ENCODE measurements around the gene TRIP13. TPM values are rescaled to one million over a fixed set of nuclear protein-coding genes. Genes with fewer than 3 reads are reported as not detected.
"Not testable (repeated sequence)": the region's sequence is repeated elsewhere in the genome, so short reads cannot be mapped to it uniquely, and the experiment has no call there.

Gene TRIP13
- polyA plus RNA-seq, 4 donors, result 1.6 to 12.1 (median 7.1) TPM

GRCh38 chr5:911601-912000 is 18.9 kb downstream of the TRIP13 start:
- FAIRE-seq (no peak), DNase-seq (no peak)
- H3K4me1 ChIP-seq (ENCODE audit: control insufficient read depth in 3 of 3, insufficient read depth in 2 of 3, low read depth in 1 of 3, low read length in 2 of 3), result no peaks in the 10 kb centered on the region
- WGBS, 3 donors, result 87 to 94% (median 89%) methylated on average over 11 of the region's 11 CpGs
- no peaks in the 10 kb centered on the region for H3K27me3 ChIP-seq (ENCODE audit: control insufficient read depth in 3 of 3, insufficient read depth in 3 of 3, low read length in 3 of 3)
- no peak overlapping the region for H3K27ac ChIP-seq (ENCODE audit: low read depth in 1 of 3, low read length in 2 of 3)
- peaks cover 0 to 72% (median 0%) of the 10 kb centered on the region in 3 donors for H3K36me3 ChIP-seq (ENCODE audit: control insufficient read depth in 3 of 3, insufficient read depth in 2 of 3, low read depth in 1 of 3, low read length in 3 of 3)
- no peaks in the 10 kb centered on the region for H3K9me3 ChIP-seq (ENCODE audit: control insufficient read depth in 2 of 2, insufficient read depth in 1 of 2, low read depth in 1 of 2, low read length in 1 of 2)
- no peak overlapping the region for H3K4me3 ChIP-seq (ENCODE audit: low read depth in 1 of 3, low read length in 3 of 3)

- whole genome bisulfite sequencing, 3 donors, result 90 to 94% (median 91%) methylated on average over 44 of the region's 44 CpGs
- DNase-seq, result no peak
Measured at GRCh38 chr5:912280-913091, 19.8 kb downstream of the TRIP13 start.

GRCh38 chr5:914174-914573 is 21.5 kb downstream of the TRIP13 start:
- FAIRE-seq, result no peak
- 89 to 93% (median 92%) methylated on average over 14 of the region's 14 CpGs for whole genome bisulfite sequencing, 3 donors
- no peaks in the 10 kb centered on the region for H3K9me3 ChIP-seq (ENCODE audit: control insufficient read depth in 2 of 2, insufficient read depth in 1 of 2, low read depth in 1 of 2, low read length in 1 of 2)
- DNase-seq, result no peak
- H3K27ac ChIP-seq (ENCODE audit: low read depth in 1 of 3, low read length in 2 of 3), result no peak overlapping the region
- no peak overlapping the region for H3K4me3 ChIP-seq (ENCODE audit: low read depth in 1 of 3, low read length in 3 of 3)
- no peaks in the 10 kb centered on the region for H3K4me1 ChIP-seq (ENCODE audit: control insufficient read depth in 3 of 3, insufficient read depth in 2 of 3, low read depth in 1 of 3, low read length in 2 of 3)
- H3K27me3 ChIP-seq (ENCODE audit: control insufficient read depth in 3 of 3, insufficient read depth in 3 of 3, low read length in 3 of 3), result no peaks in the 10 kb centered on the region
- peaks cover 0 to 67% (median 0%) of the 10 kb centered on the region in 3 donors for H3K36me3 ChIP-seq (ENCODE audit: control insufficient read depth in 3 of 3, insufficient read depth in 2 of 3, low read depth in 1 of 3, low read length in 3 of 3)

More at GRCh38 chr5:912280-913091, 19.8 kb downstream of the TRIP13 start:
- H3K27me3 ChIP-seq (ENCODE audit: control insufficient read depth in 3 of 3, insufficient read depth in 3 of 3, low read length in 3 of 3), result no peaks in the 10 kb centered on the region
- H3K36me3 ChIP-seq (ENCODE audit: control insufficient read depth in 3 of 3, insufficient read depth in 2 of 3, low read depth in 1 of 3, low read length in 3 of 3), result peaks cover 0 to 71% (median 0%) of the 10 kb centered on the region in 3 donors
- H3K9me3 ChIP-seq (ENCODE audit: control insufficient read depth in 2 of 2, insufficient read depth in 1 of 2, low read depth in 1 of 2, low read length in 1 of 2), result no peaks in the 10 kb centered on the region
- no peak for FAIRE-seq
- no peak overlapping the region for H3K27ac ChIP-seq (ENCODE audit: low read depth in 1 of 3, low read length in 2 of 3)
- no peaks in the 10 kb centered on the region for H3K4me1 ChIP-seq (ENCODE audit: control insufficient read depth in 3 of 3, insufficient read depth in 2 of 3, low read depth in 1 of 3, low read length in 2 of 3)
- no peak overlapping the region for H3K4me3 ChIP-seq (ENCODE audit: low read depth in 1 of 3, low read length in 3 of 3)

GRCh38 chr5:914612-915011 is 21.9 kb downstream of the TRIP13 start:
- no peak for DNase-seq
- H3K36me3 ChIP-seq (ENCODE audit: control insufficient read depth in 3 of 3, insufficient read depth in 2 of 3, low read depth in 1 of 3, low read length in 3 of 3), result peaks cover 0 to 63% (median 0%) of the 10 kb centered on the region in 3 donors
- H3K4me3 ChIP-seq (ENCODE audit: low read depth in 1 of 3, low read length in 3 of 3), result no peak overlapping the region
- WGBS, 3 donors, result 88 to 93% (median 91%) methylated on average over 7 of the region's 7 CpGs
- no peak for FAIRE-seq
- no peaks in the 10 kb centered on the region for H3K9me3 ChIP-seq (ENCODE audit: control insufficient read depth in 2 of 2, insufficient read depth in 1 of 2, low read depth in 1 of 2, low read length in 1 of 2)
- no peak overlapping the region for H3K27ac ChIP-seq (ENCODE audit: low read depth in 1 of 3, low read length in 2 of 3)
- H3K27me3 ChIP-seq (ENCODE audit: control insufficient read depth in 3 of 3, insufficient read depth in 3 of 3, low read length in 3 of 3), result no peaks in the 10 kb centered on the region
- no peaks in the 10 kb centered on the region for H3K4me1 ChIP-seq (ENCODE audit: control insufficient read depth in 3 of 3, insufficient read depth in 2 of 3, low read depth in 1 of 3, low read length in 2 of 3)

GRCh38 chr5:915346-915745 is 22.7 kb downstream of the TRIP13 start:
- 95 to 96% (median 96%) methylated on average over 10 to 12 of the region's 12 CpGs for WGBS, 3 donors
- H3K9me3 ChIP-seq (ENCODE audit: control insufficient read depth in 2 of 2, insufficient read depth in 1 of 2, low read depth in 1 of 2, low read length in 1 of 2); H3K27ac ChIP-seq (ENCODE audit: low read depth in 1 of 3, low read length in 2 of 3); H3K4me3 ChIP-seq (ENCODE audit: low read depth in 1 of 3, low read length in 3 of 3); H3K4me1 ChIP-seq (ENCODE audit: control insufficient read depth in 3 of 3, insufficient read depth in 2 of 3, low read depth in 1 of 3, low read length in 2 of 3); H3K27me3 ChIP-seq (ENCODE audit: control insufficient read depth in 3 of 3, insufficient read depth in 3 of 3, low read length in 3 of 3); FAIRE-seq; DNase-seq: not testable (repeated sequence)
- H3K36me3 ChIP-seq (ENCODE audit: control insufficient read depth in 3 of 3, insufficient read depth in 2 of 3, low read depth in 1 of 3, low read length in 3 of 3), result peaks cover 0 to 56% (median 0%) of the 10 kb centered on the region in 3 donors

- no peak for FAIRE-seq
- Histone ChIP-seq H3K9me3 (ENCODE audit: control insufficient read depth in 2 of 2, insufficient read depth in 1 of 2, low read depth in 1 of 2, low read length in 1 of 2) (no peaks in the 10 kb centered on the region), H3K4me1 (ENCODE audit: control insufficient read depth in 3 of 3, insufficient read depth in 2 of 3, low read depth in 1 of 3, low read length in 2 of 3) (no peaks in the 10 kb centered on the region), H3K4me3 (ENCODE audit: low read depth in 1 of 3, low read length in 3 of 3) (no peak overlapping the region), H3K36me3 (ENCODE audit: control insufficient read depth in 3 of 3, insufficient read depth in 2 of 3, low read depth in 1 of 3, low read length in 3 of 3) (peaks cover 0 to 50% (median 0%) of the 10 kb centered on the region in 3 donors), H3K27me3 (ENCODE audit: control insufficient read depth in 3 of 3, insufficient read depth in 3 of 3, low read length in 3 of 3) (no peaks in the 10 kb centered on the region), H3K27ac (ENCODE audit: low read depth in 1 of 3, low read length in 2 of 3) (no peak overlapping the region)
- DNase-seq, result no peak
- 91 to 96% (median 95%) methylated on average over 12 of the region's 12 CpGs for WGBS, 3 donors
Measured at GRCh38 chr5:915946-916345, 23.3 kb downstream of the TRIP13 start.

- Histone ChIP-seq H3K9me3 (ENCODE audit: control insufficient read depth in 2 of 2, insufficient read depth in 1 of 2, low read depth in 1 of 2, low read length in 1 of 2) (peaks cover 0 to 2% of the 10 kb centered on the region in 2 donors), H3K36me3 (ENCODE audit: control insufficient read depth in 3 of 3, insufficient read depth in 2 of 3, low read depth in 1 of 3, low read length in 3 of 3) (peaks cover 0 to 47% (median 0%) of the 10 kb centered on the region in 3 donors), H3K27me3 (ENCODE audit: control insufficient read depth in 3 of 3, insufficient read depth in 3 of 3, low read length in 3 of 3) (no peaks in the 10 kb centered on the region), H3K27ac (ENCODE audit: low read depth in 1 of 3, low read length in 2 of 3) (no peak overlapping the region), H3K4me3 (ENCODE audit: low read depth in 1 of 3, low read length in 3 of 3) (no peak overlapping the region), H3K4me1 (ENCODE audit: control insufficient read depth in 3 of 3, insufficient read depth in 2 of 3, low read depth in 1 of 3, low read length in 2 of 3) (no peaks in the 10 kb centered on the region)
- no peak for DNase-seq
- no peak for FAIRE-seq
- WGBS, 3 donors, result 82 to 92% (median 91%) methylated on average over 14 of the region's 14 CpGs
Measured at GRCh38 chr5:916441-917293, 24.0 kb downstream of the TRIP13 start.

GRCh38 chr5:918717-919116 is 26.0 kb downstream of the TRIP13 start:
- not testable (repeated sequence) for H3K27ac ChIP-seq (ENCODE audit: low read depth in 1 of 3, low read length in 2 of 3); H3K27me3 ChIP-seq (ENCODE audit: control insufficient read depth in 3 of 3, insufficient read depth in 3 of 3, low read length in 3 of 3); DNase-seq; H3K4me1 ChIP-seq (ENCODE audit: control insufficient read depth in 3 of 3, insufficient read depth in 2 of 3, low read depth in 1 of 3, low read length in 2 of 3); FAIRE-seq; H3K9me3 ChIP-seq (ENCODE audit: control insufficient read depth in 2 of 2, insufficient read depth in 1 of 2, low read depth in 1 of 2, low read length in 1 of 2); H3K4me3 ChIP-seq (ENCODE audit: low read depth in 1 of 3, low read length in 3 of 3)
- peaks cover 0 to 35% (median 0%) of the 10 kb centered on the region in 3 donors for H3K36me3 ChIP-seq (ENCODE audit: control insufficient read depth in 3 of 3, insufficient read depth in 2 of 3, low read depth in 1 of 3, low read length in 3 of 3)
- WGBS, 3 donors, result 94 to 99% (median 97%) methylated on average over 5 of the region's 5 CpGs

Measured in small intestine (tissue), 7 donors.